GM06990 (cell line): ENCODE measurements around the gene MBNL2.

Experiments used
- DNase-seq: peaks from one replicate; pipeline ENCODE4 v3.0.0-alpha.2; 2011; ENCODE audit not compliant: insufficient read length; ENCODE audit errors: extremely low read depth
- H3K27me3 ChIP-seq: replicated peaks from 2 replicates; pipeline ENCODE4 v1.6.0; 2011; ENCODE audit warnings: low read length; ENCODE audit not compliant: control insufficient read depth, insufficient read depth
- H3K36me3 ChIP-seq: 2 replicates; pipeline ENCODE4 v1.5.1; 2011; ENCODE audit warnings: low read length; ENCODE audit not compliant: control insufficient read depth, insufficient read depth
- H3K4me3 ChIP-seq: replicated peaks from 2 replicates; pipeline ENCODE4 v1.5.1; 2011; ENCODE audit warnings: low read depth, mild to moderate bottlenecking, control low read depth, low read length
- CTCF ChIP-seq: IDR thresholded peaks from 2 replicates; pipeline ENCODE4 v1.5.1; 2011; ENCODE audit warnings: low read length, control low read depth, mild to moderate bottlenecking, inconsistent platforms; ENCODE audit not compliant: insufficient read depth, poor library complexity, severe bottlenecking

Gene MBNL2

GRCh38 chr13:97185291-97185690 is 36.8 kb upstream of the MBNL2 start:
- no peaks in the 10 kb centered on the region for H3K27me3 ChIP-seq
- no peak for TF ChIP-seq CTCF
- no peak for DNase-seq
- H3K36me3 ChIP-seq: no peaks in the 10 kb centered on the region
- H3K4me3 ChIP-seq: no peak overlapping the region

DNA sequence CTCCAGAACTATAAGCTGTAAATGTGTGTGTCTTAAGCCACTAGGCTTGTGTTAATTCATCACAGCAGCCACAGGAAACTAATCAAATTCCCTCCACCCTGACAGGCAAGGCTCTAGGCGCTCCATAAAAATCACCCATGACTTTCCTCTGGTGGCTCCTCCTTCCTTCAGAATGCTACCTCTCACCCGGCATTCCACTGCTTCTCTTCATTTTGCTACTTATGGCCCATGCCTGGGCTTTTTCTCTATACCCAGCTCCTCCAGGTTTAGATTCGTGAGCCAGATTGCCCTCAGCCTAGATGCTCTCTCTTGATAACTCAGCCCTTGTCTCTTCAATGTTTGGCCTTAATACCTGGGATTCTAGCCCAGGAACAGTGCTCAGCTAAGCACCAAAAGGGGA is 36.4 kb upstream of the MBNL2 start:
- no peak for TF ChIP-seq CTCF
- no peak overlapping the region for H3K4me3 ChIP-seq
- H3K27me3 ChIP-seq: no peaks in the 10 kb centered on the region
- DNase-seq: no peak
- H3K36me3 ChIP-seq: no peaks in the 10 kb centered on the region

DNA sequence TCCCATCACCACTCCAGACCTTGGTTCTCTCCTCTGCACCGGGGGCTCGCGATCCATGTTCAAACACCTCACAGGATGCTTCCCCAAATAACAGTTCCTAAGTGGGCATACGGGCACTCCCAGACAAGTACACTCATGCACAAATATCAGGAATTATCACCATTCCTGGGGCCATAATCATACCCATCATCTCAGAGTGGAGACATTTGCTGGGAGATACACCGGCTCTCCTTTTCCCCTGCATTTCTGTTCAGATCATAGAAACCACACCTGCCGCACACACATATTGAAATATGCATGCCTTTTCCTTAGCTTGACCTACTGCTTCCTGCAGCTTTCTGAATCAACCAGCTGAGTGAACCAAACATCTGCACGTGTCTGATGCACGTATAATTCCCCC is 33.9 kb upstream of the MBNL2 start:
- TF ChIP-seq CTCF: no peak
- Histone ChIP-seq H3K27me3 (no peaks in the 10 kb centered on the region), H3K36me3 (no peaks in the 10 kb centered on the region), H3K4me3 (no peak overlapping the region)
- no peak for DNase-seq

DNA sequence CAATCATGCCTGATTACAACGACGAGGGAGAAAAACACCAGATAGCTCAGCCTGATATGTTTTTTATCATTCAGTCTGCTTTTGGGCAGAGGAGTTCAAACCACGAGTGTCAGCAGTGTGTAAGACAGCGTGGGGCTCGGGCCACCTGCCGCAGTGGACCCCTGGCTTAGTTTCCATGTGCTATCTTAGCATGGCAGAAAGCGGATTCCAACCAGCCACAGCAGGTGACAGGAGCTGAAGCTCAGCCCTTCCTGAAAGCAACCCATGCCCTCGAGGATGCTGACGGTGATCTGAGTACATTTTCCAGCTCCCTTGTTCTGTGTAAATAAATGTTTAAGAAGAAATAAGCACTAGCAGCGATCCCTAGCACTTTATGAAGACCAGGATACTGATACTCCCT is 32.2 kb upstream of the MBNL2 start:
- H3K4me3 ChIP-seq: no peak overlapping the region
- H3K36me3 ChIP-seq: no peaks in the 10 kb centered on the region
- no peak for TF ChIP-seq CTCF
- no peaks in the 10 kb centered on the region for H3K27me3 ChIP-seq
- no peak for DNase-seq

GRCh38 chr13:97191142-97191541 is 31.0 kb upstream of the MBNL2 start:
- TF ChIP-seq CTCF: no peak
- no peaks in the 10 kb centered on the region for H3K27me3 ChIP-seq
- DNase-seq: no peak

DNA sequence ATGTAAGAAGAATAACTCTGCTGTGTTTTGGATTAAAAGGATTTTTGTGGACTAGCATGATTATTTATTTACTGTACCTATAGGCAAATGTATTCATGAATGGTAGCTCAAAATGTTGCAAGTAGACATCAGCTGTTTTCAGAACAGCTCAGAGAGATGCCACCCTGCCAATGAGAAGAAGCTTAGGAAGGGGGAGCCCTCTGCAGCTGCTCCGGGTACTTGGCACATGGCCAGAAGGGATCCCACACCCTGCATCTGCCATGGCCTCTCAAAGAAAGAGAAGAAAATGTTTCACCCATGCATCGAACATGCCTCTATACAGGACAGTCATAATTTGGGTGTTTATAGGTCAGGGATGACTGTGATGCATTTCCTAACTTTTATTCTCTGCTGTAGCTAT is 30.5 kb upstream of the MBNL2 start:
- Histone ChIP-seq H3K27me3 (no peaks in the 10 kb centered on the region), H3K4me3 (no peak overlapping the region), H3K36me3 (no peaks in the 10 kb centered on the region)
- DNase-seq: no peak
- TF ChIP-seq CTCF: no peak

More at GRCh38 chr13:97191142-97191541, 31.0 kb upstream of the MBNL2 start:
- Histone ChIP-seq H3K36me3 (no peaks in the 10 kb centered on the region), H3K4me3 (no peak overlapping the region)
